Posterior vena cava (tissue), 2 donors: ENCODE measurements around the gene UMODL1. TPM values are rescaled to one million over a fixed set of nuclear protein-coding genes. Genes with fewer than 3 reads are reported as not detected.

Source experiments
- DNase-seq: peaks from one replicate; pipeline ENCODE4 v3.0.0-alpha.2; 2020; ENCODE audit warnings: low spot score
- intact Hi-C, 2 donors: fragments of 100-400 bp; cut with DNase I; formaldehyde crosslinking; loops; one replicate each; pipeline versions ENCODE4 v1.14.1 to v1.14.2; 2022 to 2023
- total RNA-seq, 2 donors: library from RNA; stranded (reverse); fragmentation: NEBNext Ultra II Directional; extraction: Animal tissue kit (Norgen Biotek cat#: 25700); gene quantifications; one replicate each; pipeline ENCODE4 v1.2.1, GENCODE V29; 2021
- donor health status: DM: yes; HTN: yes; CAD: no.
- donor health status: DM: yes; HTN: yes; CAD: no.

The UMODL1 gene
- total RNA-seq, 2 donors from 2014 or later, result not detected

GRCh38 chr21:42137191-42137904 is 66.2 kb downstream of the UMODL1 start:
- intact Hi-C loops, result no loop called here
- DNase-seq, result no peak

GRCh38 chr21:42140196-42140934 is 69.2 kb downstream of the UMODL1 start:
- intact Hi-C loops, result loop anchor here (10.0 kb wide), 2 partner anchors 294 to 314 kb away; no protein-coding TSS in a partner anchor

GRCh38 chr21:42141643-42142042 is 70.5 kb downstream of the UMODL1 start:
- DNase-seq, result no peak

More at GRCh38 chr21:42140196-42140934, 69.2 kb downstream of the UMODL1 start:
- no peak for DNase-seq

GRCh38 chr21:42142141-42142540 is 71.0 kb downstream of the UMODL1 start:
- intact Hi-C loops, result loop anchor here (10.0 kb wide), 2 partner anchors 293 to 313 kb away; no protein-coding TSS in a partner anchor
- no peak for DNase-seq

More at GRCh38 chr21:42141643-42142042, 70.5 kb downstream of the UMODL1 start:
- intact Hi-C loops, result loop anchor here (10.0 kb wide), 2 partner anchors 293 to 313 kb away; no protein-coding TSS in a partner anchor

- no peak for DNase-seq
- intact Hi-C loops, result loop anchor here (10.0 kb wide), 2 partner anchors 292 to 312 kb away; no protein-coding TSS in a partner anchor
Measured at GRCh38 chr21:42142627-42143026, 71.5 kb downstream of the UMODL1 start.

GRCh38 chr21:42143111-42143510 is 72.0 kb downstream of the UMODL1 start:
- DNase-seq, result no peak
- intact Hi-C loops, result loop anchor here (10.0 kb wide), 2 partner anchors 292 to 312 kb away; no protein-coding TSS in a partner anchor

GRCh38 chr21:42144221-42144620 is 73.1 kb downstream of the UMODL1 start:
- intact Hi-C loops, result loop anchor here (10.0 kb wide), 2 partner anchors 291 to 311 kb away; no protein-coding TSS in a partner anchor
- peak; percentile 22 for DNase-seq

- peak; percentile 12 for DNase-seq
- intact Hi-C loops, result loop anchor here (5.0 to 10.0 kb wide), 4 partner anchors 112 to 310 kb away; no protein-coding TSS in a partner anchor
Measured at GRCh38 chr21:42144679-42145568, 73.8 kb downstream of the UMODL1 start.

GRCh38 chr21:42145569-42146272 is 74.6 kb downstream of the UMODL1 start:
- intact Hi-C loops, result loop anchor here (5.0 to 10.0 kb wide), 4 partner anchors 112 to 309 kb away; no protein-coding TSS in a partner anchor
- peak; percentile 84 for DNase-seq

- peak; percentile 53 for DNase-seq
- intact Hi-C loops, result loop anchor here (5.0 to 10.0 kb wide), 4 partner anchors 111 to 308 kb away; no protein-coding TSS in a partner anchor
Measured at GRCh38 chr21:42146273-42146805, 75.2 kb downstream of the UMODL1 start.

- intact Hi-C loops, result loop anchor here (5.0 to 10.0 kb wide), 4 partner anchors 110 to 308 kb away; no protein-coding TSS in a partner anchor
- DNase-seq, result peak; percentile 80
Measured at GRCh38 chr21:42146821-42147220, 75.7 kb downstream of the UMODL1 start.

- DNase-seq, result peak; percentile 64
- intact Hi-C loops, result loop anchor here (5.0 to 10.0 kb wide), 4 partner anchors 110 to 307 kb away; no protein-coding TSS in a partner anchor
Measured at GRCh38 chr21:42147386-42148020, 76.4 kb downstream of the UMODL1 start.

GRCh38 chr21:42148097-42148496 is 77.0 kb downstream of the UMODL1 start:
- DNase-seq, result no peak
- intact Hi-C loops, result loop anchor here (5.0 to 10.0 kb wide), 4 partner anchors 109 to 307 kb away; no protein-coding TSS in a partner anchor

GRCh38 chr21:42148584-42148983 is 77.5 kb downstream of the UMODL1 start:
- intact Hi-C loops, result loop anchor here (5.0 to 10.0 kb wide), 4 partner anchors 109 to 306 kb away; no protein-coding TSS in a partner anchor
- peak; percentile 3 for DNase-seq

- intact Hi-C loops, result loop anchor here (5.0 to 10.0 kb wide), 4 partner anchors 107 to 305 kb away; no protein-coding TSS in a partner anchor
- DNase-seq, result peak; percentile 59
Measured at GRCh38 chr21:42149656-42150473, 78.7 kb downstream of the UMODL1 start.

- intact Hi-C loops, result no loop called here
- DNase-seq, result peak; percentile 70
Measured at GRCh38 chr21:42150474-42151085, 79.5 kb downstream of the UMODL1 start.
